SK-N-SH treated with all-trans-retinoic acid at 6 μM for 48 hours (cell line): Measurements from ENCODE around the gene DNLZ.
A peak's percentile ranks its signal among the peaks of the same experiment; 100 is the strongest.

Source experiments
- ATAC-seq: fragments of 200-7000 bp; cut with Tn5 transposase; 3 replicates; pipeline ENCODE4 v1.9.1; 2020; ENCODE audit warnings: mild to moderate bottlenecking, moderate library complexity
- ARNTL ChIP-seq: fragments of 450-650 bp; formaldehyde crosslinking; IDR thresholded peaks from 2 replicates; pipeline ENCODE4 v1.5.0; 2020; ENCODE audit warnings: low read depth, mild to moderate bottlenecking, moderate library complexity, borderline replicate concordance
- BACH2 ChIP-seq: fragments of 250-450 bp; sonication (Bioruptor Pico); IDR thresholded peaks from 2 replicates; pipeline ENCODE4 v1.9.0; 2021; ENCODE audit warnings: mild to moderate bottlenecking, borderline replicate concordance
- CREB5 ChIP-seq: fragments of 250-450 bp; sonication (Bioruptor Pico); IDR thresholded peaks from 2 replicates; pipeline ENCODE4 v1.5.1; 2020; ENCODE audit warnings: low read depth, mild to moderate bottlenecking, moderate library complexity
- CSDC2 ChIP-seq: fragments of 250-450 bp; sonication (Bioruptor Pico); IDR thresholded peaks from 2 replicates; pipeline ENCODE4 v1.5.0; 2020; ENCODE audit warnings: mild to moderate bottlenecking, moderate library complexity
- CSRNP3 ChIP-seq: fragments of 250-450 bp; sonication (Bioruptor Pico); IDR thresholded peaks from 2 replicates; pipeline ENCODE4 v1.5.1; 2021; ENCODE audit warnings: mild to moderate bottlenecking, moderate library complexity
- ESRRG ChIP-seq: fragments of 250-450 bp; sonication (Bioruptor Pico); IDR thresholded peaks from 2 replicates; pipeline ENCODE4 v1.6.1; 2021; ENCODE audit warnings: mild to moderate bottlenecking
- GLIS3 ChIP-seq: fragments of 250-450 bp; sonication (Bioruptor Pico); IDR thresholded peaks from 2 replicates; pipeline ENCODE4 v1.5.0; 2020; ENCODE audit warnings: mild to moderate bottlenecking, moderate library complexity
- ISL1 ChIP-seq: fragments of 250-450 bp; sonication (Bioruptor Pico); IDR thresholded peaks from 2 replicates; pipeline ENCODE4 v2.1.2; 2022; ENCODE audit warnings: mild to moderate bottlenecking, moderate library complexity
- OSR1 ChIP-seq: fragments of 250-450 bp; sonication (Bioruptor Pico); IDR thresholded peaks from 2 replicates; pipeline ENCODE4 v1.8.0; 2022; ENCODE audit warnings: moderate library complexity, mild to moderate bottlenecking, inconsistent platforms
- PATZ1 ChIP-seq: fragments of 250-450 bp; sonication (Bioruptor Pico); IDR thresholded peaks from 2 replicates; pipeline ENCODE4 v1.8.0; 2020; ENCODE audit warnings: mild to moderate bottlenecking, moderate library complexity, borderline replicate concordance
- POU6F1 ChIP-seq: fragments of 250-450 bp; sonication (Bioruptor Pico); IDR thresholded peaks from 2 replicates; pipeline ENCODE4 v1.8.0; 2021; ENCODE audit warnings: low read depth, mild to moderate bottlenecking, moderate library complexity, borderline replicate concordance
- PPARA ChIP-seq: fragments of 250-450 bp; sonication (Bioruptor Pico); IDR thresholded peaks from 2 replicates; pipeline ENCODE4 v1.5.0; 2020; ENCODE audit warnings: mild to moderate bottlenecking, borderline replicate concordance
- RARB ChIP-seq: fragments of 250-450 bp; sonication (Bioruptor Pico); IDR thresholded peaks from 2 replicates; pipeline ENCODE4 v1.8.0; 2021; ENCODE audit warnings: mild to moderate bottlenecking, moderate library complexity
- SNAI2 ChIP-seq: fragments of 250-450 bp; sonication (Bioruptor Pico); IDR thresholded peaks from 2 replicates; pipeline ENCODE4 v1.5.0; 2020; ENCODE audit warnings: mild to moderate bottlenecking, moderate library complexity
- TCF4 ChIP-seq: fragments of 250-450 bp; sonication (Bioruptor Pico); IDR thresholded peaks from 2 replicates; pipeline ENCODE4 v1.8.0; 2021; ENCODE audit warnings: mild to moderate bottlenecking, moderate library complexity, borderline replicate concordance
- TOX ChIP-seq: fragments of 250-450 bp; sonication (Bioruptor Pico); IDR thresholded peaks from 2 replicates; pipeline ENCODE4 v1.8.0; 2021; ENCODE audit warnings: mild to moderate bottlenecking, moderate library complexity, borderline replicate concordance
- TSHZ2 ChIP-seq: fragments of 250-450 bp; sonication (Bioruptor Pico); IDR thresholded peaks from 2 replicates; pipeline ENCODE4 v1.5.0; 2020; ENCODE audit warnings: mild to moderate bottlenecking, moderate library complexity
- ZC3H10 ChIP-seq: fragments of 250-450 bp; sonication (Bioruptor Pico); IDR thresholded peaks from 2 replicates; pipeline ENCODE4 v1.5.1; 2021; ENCODE audit warnings: mild to moderate bottlenecking, moderate library complexity
- ZFP30 ChIP-seq: fragments of 450-650 bp; formaldehyde crosslinking; IDR thresholded peaks from 2 replicates; pipeline ENCODE4 v1.5.0; 2022; ENCODE audit warnings: mild to moderate bottlenecking, moderate library complexity
- ZNF565 ChIP-seq: fragments of 450-650 bp; formaldehyde crosslinking; conservative IDR thresholded peaks from 2 replicates; pipeline ENCODE4 v1.5.0; 2020; ENCODE audit warnings: low read depth, mild to moderate bottlenecking, moderate library complexity
- ZNF70 ChIP-seq: fragments of 450-650 bp; formaldehyde crosslinking; IDR thresholded peaks from 2 replicates; pipeline ENCODE4 v1.5.0; 2020; ENCODE audit warnings: mild to moderate bottlenecking, moderate library complexity
- ZNF8 ChIP-seq: fragments of 450-650 bp; formaldehyde crosslinking; IDR thresholded peaks from 2 replicates; pipeline ENCODE4 v1.5.0; 2020; ENCODE audit warnings: mild to moderate bottlenecking, moderate library complexity

DNLZ gene

GRCh38 chr9:136345281-136346156 is 18.0 kb downstream of the DNLZ start:
- TF ChIP-seq CREB5 (CRISPR knock-in tag) (no peak), CSRNP3 (CRISPR knock-in tag) (no peak), ISL1 (CRISPR knock-in tag) (no peak), ZNF8 (CRISPR knock-in tag) (no peak), RARB (no peak), ZC3H10 (CRISPR knock-in tag) (no peak), PPARA (no peak), ZNF70 (no peak), OSR1 (CRISPR knock-in tag) (no peak), ARNTL (CRISPR knock-in tag) (no peak), GLIS3 (CRISPR knock-in tag) (no peak), ZNF565 (CRISPR knock-in tag) (no peak), TOX (CRISPR knock-in tag) (no peak), TCF4 (CRISPR knock-in tag) (no peak), CSDC2 (CRISPR knock-in tag) (no peak), SNAI2 (no peak), ZFP30 (CRISPR knock-in tag) (no peak), PATZ1 (CRISPR knock-in tag) (no peak), BACH2 (no peak)
- peak; percentile 69 for ATAC-seq

- no peak for ATAC-seq
- TF ChIP-seq ARNTL (CRISPR knock-in tag) (no peak), CSRNP3 (CRISPR knock-in tag) (no peak), PATZ1 (CRISPR knock-in tag) (no peak), ZNF70 (no peak), ZC3H10 (CRISPR knock-in tag) (no peak), ZNF8 (CRISPR knock-in tag) (no peak), ZFP30 (CRISPR knock-in tag) (no peak), ESRRG (CRISPR knock-in tag) (no peak), CREB5 (CRISPR knock-in tag) (no peak), GLIS3 (CRISPR knock-in tag) (no peak), TSHZ2 (CRISPR knock-in tag) (no peak), POU6F1 (CRISPR knock-in tag) (no peak), SNAI2 (no peak)
These were observed 18.8 kb downstream of the DNLZ start for GRCh38 chr9:136344544-136345280.
